Duodenal mucosa (tissue), 2 donors: ENCODE measurements around the gene RBM12.

Experiments
- H3K27ac ChIP-seq: one replicate; pipeline ENCODE4 v1.7.0; 2013; ENCODE audit warnings: low read depth, low read length
- H3K27me3 ChIP-seq, 2 donors: one replicate each; pipeline ENCODE4 v1.7.0; 2013; ENCODE audit warnings: low read length in 2 of 2, control low read depth in 1 of 2; ENCODE audit not compliant: insufficient read depth in 2 of 2, control insufficient read depth in 1 of 2
- H3K36me3 ChIP-seq, 2 donors: one replicate each; pipeline ENCODE4 v1.7.0; 2013; ENCODE audit warnings: low read length in 2 of 2, control low read depth in 1 of 2; ENCODE audit not compliant: insufficient read depth in 2 of 2, control insufficient read depth in 1 of 2
- H3K4me1 ChIP-seq, 2 donors: one replicate each; pipeline ENCODE4 v1.7.0; 2013; ENCODE audit warnings: low read length in 2 of 2, control low read depth in 1 of 2; ENCODE audit not compliant: insufficient read depth in 2 of 2, control insufficient read depth in 1 of 2
- H3K4me3 ChIP-seq, 2 donors: one replicate each; pipeline ENCODE4 v1.7.0; 2013; ENCODE audit warnings: low read length in 2 of 2, low read depth in 1 of 2
- H3K9ac ChIP-seq, 2 donors: one replicate each; pipeline ENCODE4 v1.7.0; 2013; ENCODE audit warnings: low read length in 2 of 2, low read depth in 1 of 2
- H3K9me3 ChIP-seq, 2 donors: one replicate each; pipeline ENCODE4 v1.7.0; 2013; ENCODE audit warnings: low read length in 2 of 2, control low read depth in 1 of 2; ENCODE audit not compliant: control insufficient read depth in 1 of 2

The RBM12 gene

DNA sequence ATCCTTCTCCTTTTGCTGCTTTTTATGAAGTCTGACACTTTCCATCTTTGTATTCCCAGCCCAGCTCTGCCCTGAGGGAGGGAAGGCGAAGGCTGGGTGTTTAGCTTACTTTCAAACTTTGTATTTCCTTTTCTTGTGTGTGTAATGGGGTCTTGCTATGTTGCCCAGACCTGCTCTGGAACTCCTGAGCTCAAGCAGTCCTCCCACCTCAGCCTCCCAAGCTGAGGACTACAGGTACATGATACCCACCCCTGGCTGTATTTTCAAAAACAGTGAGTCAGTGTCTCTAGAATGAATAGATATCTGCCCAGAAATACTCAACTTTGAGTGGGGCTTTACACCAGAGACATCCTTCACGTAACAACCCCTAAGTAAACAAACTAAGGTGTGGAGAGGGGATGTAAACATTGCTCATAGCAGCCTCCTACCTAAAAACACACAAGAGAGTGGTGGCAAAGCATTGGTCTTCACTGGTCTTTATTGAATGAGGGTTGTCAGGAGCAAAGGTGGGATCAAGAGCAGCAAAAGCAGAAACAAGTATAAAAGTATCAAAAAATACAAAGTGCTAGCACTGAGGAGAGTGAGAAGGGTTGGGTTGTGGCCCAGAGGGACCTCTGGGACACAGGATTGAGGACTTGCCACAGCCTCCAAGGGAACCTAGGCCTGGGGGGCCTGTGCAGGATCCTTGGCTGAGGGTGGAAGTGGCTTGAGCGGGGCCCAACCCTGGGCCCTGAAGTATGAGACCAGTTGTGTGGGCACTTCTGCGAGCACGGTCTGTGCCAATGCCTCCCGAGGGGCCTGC, 38.9 kb downstream of the RBM12 start:
- H3K36me3 ChIP-seq, result peaks cover 26 to 40% of the 10 kb centered on the region in 2 donors
- no peak overlapping the region for H3K9ac ChIP-seq
- H3K4me3 ChIP-seq, result no peak overlapping the region
- no peaks in the 10 kb centered on the region for H3K27me3 ChIP-seq
- H3K4me1 ChIP-seq, result no peaks in the 10 kb centered on the region
- no peaks in the 10 kb centered on the region for H3K9me3 ChIP-seq
- H3K27ac ChIP-seq, result no peak overlapping the region

- H3K27ac ChIP-seq, result no peak overlapping the region
These were observed 43.1 kb downstream of the RBM12 start for GRCh38 chr20:35621560-35621946.

GRCh38 chr20:35620818-35621559, 43.7 kb downstream of the RBM12 start:
- Histone ChIP-seq H3K4me1 (peaks cover 19 to 33% of the 10 kb centered on the region in 2 donors), H3K9ac (no peak overlapping the region), H3K9me3 (no peaks in the 10 kb centered on the region), H3K27ac (no peak overlapping the region), H3K27me3 (peaks cover 0 to 5% of the 10 kb centered on the region in 2 donors), H3K4me3 (no peak overlapping the region), H3K36me3 (peaks cover 5 to 7% of the 10 kb centered on the region in 2 donors)

More at GRCh38 chr20:35621560-35621946, 43.1 kb downstream of the RBM12 start:
- H3K36me3 ChIP-seq, result peaks cover 11 to 12% of the 10 kb centered on the region in 2 donors
- H3K9me3 ChIP-seq, result no peaks in the 10 kb centered on the region
- no peak overlapping the region for H3K4me3 ChIP-seq
- H3K9ac ChIP-seq, result no peak overlapping the region
- peaks cover 19 to 33% of the 10 kb centered on the region in 2 donors for H3K4me1 ChIP-seq
- H3K27me3 ChIP-seq, result peaks cover 0 to 5% of the 10 kb centered on the region in 2 donors

DNA sequence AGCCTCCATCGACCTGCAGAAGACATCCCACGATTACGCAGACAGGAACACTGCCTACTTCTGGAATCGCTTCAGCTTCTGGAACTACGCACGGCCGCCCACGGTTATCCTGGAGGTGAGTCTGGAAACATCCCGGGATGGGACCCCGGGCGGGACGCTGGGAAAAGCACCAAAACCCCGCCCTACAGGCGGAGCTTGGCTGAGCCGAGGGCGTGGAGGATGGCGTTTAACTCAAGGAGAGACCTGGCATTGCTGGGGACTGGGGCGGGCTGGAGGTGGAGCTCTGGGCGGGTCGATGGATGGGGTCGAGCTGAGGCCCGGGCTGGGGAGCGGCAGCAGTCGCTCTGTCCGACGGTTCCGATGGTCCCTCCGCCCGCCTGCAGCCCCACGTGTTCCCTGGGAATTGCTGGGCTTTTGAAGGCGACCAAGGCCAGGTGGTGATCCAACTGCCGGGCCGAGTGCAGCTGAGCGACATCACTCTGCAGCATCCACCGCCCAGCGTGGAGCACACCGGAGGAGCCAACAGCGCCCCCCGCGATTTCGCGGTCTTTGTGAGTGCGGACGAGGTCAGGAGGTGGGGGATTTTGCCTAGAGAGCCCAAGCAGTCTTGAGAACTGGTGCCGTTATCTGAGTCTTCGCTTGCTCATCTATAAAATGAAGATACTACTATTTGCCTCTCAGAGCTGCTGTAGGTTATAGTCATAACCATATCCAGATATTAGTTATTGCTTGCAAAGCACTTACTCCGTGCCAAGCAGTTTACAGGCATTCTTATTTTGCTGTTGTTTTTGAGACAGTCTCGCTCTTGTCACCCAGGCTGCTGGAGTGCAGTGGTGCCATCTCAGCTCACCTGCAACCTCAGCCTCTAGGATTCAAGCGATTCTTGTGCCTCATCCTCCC, 45.3 kb downstream of the RBM12 start:
- peak overlapping the region; percentile 65 to 77 for H3K4me3 ChIP-seq
- no peaks in the 10 kb centered on the region for H3K36me3 ChIP-seq
- no peak overlapping the region for H3K27ac ChIP-seq
- H3K9ac ChIP-seq, result peak overlapping the region in 1 of 2 donors; percentile 60
- H3K9me3 ChIP-seq, result no peaks in the 10 kb centered on the region
- H3K4me1 ChIP-seq, result peaks cover 19 to 33% of the 10 kb centered on the region in 2 donors
- peaks cover 0 to 5% of the 10 kb centered on the region in 2 donors for H3K27me3 ChIP-seq

GRCh38 chr20:35618263-35619131, 46.2 kb downstream of the RBM12 start:
- Histone ChIP-seq H3K4me1 (peaks cover 19 to 33% of the 10 kb centered on the region in 2 donors), H3K27me3 (peaks cover 0 to 5% of the 10 kb centered on the region in 2 donors), H3K9me3 (no peaks in the 10 kb centered on the region), H3K9ac (peak overlapping the region; percentile 38 to 39), H3K36me3 (no peaks in the 10 kb centered on the region), H3K4me3 (peak overlapping the region; percentile 65 to 77), H3K27ac (no peak overlapping the region)

DNA sequence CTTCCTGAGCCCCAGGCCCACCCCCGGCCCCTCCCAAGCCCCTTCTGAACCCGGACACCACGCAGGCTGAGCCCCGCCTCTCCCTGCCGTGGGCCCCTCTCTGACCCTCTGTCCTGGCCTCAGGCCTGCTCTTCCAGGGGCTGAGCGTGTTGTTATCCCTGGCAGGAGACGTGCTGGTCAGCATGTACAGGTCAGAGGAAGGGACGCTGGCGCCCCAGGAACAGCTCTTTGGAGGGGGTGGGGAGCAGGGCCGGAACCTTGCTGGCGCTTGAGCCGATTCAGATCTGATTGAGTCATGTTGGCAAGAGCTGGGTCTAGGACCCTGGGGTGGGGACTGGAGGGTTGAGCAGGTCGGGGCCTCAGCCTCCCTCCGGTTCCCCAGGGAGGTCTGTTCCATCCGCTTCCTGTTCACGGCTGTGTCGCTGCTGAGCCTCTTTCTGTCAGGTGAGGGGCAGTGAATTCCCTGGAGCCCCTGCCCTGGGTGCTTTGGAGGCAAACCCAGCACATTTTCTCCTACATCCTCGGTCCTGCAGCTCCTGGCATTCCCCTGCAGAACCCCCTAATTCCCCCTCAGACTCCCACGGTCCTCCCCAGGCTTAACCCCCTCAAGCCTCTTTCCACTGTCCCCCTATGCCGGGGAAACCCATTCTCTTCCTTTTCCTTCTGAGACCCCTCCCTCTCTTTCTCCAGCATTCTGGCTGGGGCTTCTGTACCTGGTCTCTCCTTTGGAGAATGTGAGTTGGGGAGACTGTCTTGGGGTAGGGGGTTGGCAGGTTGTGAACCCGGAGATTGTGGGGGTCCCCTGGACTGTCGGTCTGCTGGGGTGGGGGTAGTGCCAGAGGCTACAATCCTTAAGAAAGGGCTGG, 47.1 kb downstream of the RBM12 start:
- H3K4me1 ChIP-seq, result peaks cover 19 to 33% of the 10 kb centered on the region in 2 donors
- no peaks in the 10 kb centered on the region for H3K9me3 ChIP-seq
- H3K27me3 ChIP-seq, result peaks cover 0 to 5% of the 10 kb centered on the region in 2 donors
- peak overlapping the region; percentile 65 to 68 for H3K4me3 ChIP-seq
- no peaks in the 10 kb centered on the region for H3K36me3 ChIP-seq
- peak overlapping the region; percentile 50 for H3K27ac ChIP-seq
- peak overlapping the region; percentile 39 to 79 for H3K9ac ChIP-seq

DNA sequence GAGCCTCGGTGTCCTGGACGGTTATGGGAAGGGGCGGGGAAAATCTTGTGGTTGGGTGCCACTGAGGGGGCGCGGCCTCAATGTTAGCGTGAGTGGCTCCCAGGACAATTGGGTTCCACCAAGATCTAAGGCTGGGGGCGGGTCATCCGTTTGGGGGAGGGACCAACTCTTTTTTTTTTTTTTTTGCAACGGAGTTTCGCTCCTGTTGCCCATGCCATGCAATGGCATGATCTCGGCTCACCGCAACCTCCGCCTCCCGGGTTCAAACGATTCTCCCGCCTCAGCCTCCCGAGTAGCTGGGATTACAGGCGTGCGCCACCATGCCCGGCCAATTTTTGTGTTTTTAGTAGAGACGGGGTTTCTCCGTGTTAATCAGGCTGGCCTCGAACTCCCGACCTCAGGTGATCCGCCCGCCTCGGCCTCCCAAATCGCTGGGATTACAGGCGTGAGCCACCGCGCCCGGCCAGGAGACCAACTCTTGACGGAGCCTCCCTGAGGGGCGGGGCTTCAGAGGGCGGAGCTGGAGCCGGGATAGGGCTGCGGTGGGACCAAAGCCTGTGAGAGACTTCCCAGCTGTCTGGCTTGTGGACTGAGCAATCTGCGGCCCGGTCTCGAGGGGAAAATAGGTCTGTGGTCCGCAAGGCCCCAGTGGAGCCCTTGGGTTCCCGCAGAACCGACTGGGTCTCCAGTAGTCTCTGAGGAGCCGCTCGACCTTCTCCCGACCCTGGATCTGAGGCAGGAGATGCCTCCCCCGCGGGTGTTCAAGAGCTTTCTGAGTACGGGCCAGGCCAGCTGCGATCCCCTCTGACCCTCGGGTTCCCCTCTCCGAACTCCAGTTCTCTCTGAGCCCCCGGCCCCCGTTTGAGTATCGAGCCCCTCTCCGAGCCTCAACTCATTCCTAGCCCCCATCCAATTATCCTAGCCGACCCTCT, 48.0 kb downstream of the RBM12 start:
- H3K9me3 ChIP-seq, result no peaks in the 10 kb centered on the region
- H3K4me1 ChIP-seq, result peaks cover 19 to 33% of the 10 kb centered on the region in 2 donors
- peaks cover 0 to 5% of the 10 kb centered on the region in 2 donors for H3K27me3 ChIP-seq
- no peaks in the 10 kb centered on the region for H3K36me3 ChIP-seq
- peak overlapping the region; percentile 50 for H3K27ac ChIP-seq
- peak overlapping the region; percentile 39 to 79 for H3K9ac ChIP-seq
- peak overlapping the region; percentile 65 to 68 for H3K4me3 ChIP-seq
